ENCODE results near the gene WWP2. TPM values are rescaled to one million over a fixed set of nuclear protein-coding genes. Genes with fewer than 3 reads are reported as not detected.
"Not testable (repeated sequence)": the region's sequence is repeated elsewhere in the genome, so short reads cannot be mapped to it uniquely, and the experiment has no call there.

WWP2 gene
- total RNA-seq, result 13.1 and 19.2 TPM in 2 replicates
- 17.7 TPM for polyA plus RNA-seq (2012)

DNA sequence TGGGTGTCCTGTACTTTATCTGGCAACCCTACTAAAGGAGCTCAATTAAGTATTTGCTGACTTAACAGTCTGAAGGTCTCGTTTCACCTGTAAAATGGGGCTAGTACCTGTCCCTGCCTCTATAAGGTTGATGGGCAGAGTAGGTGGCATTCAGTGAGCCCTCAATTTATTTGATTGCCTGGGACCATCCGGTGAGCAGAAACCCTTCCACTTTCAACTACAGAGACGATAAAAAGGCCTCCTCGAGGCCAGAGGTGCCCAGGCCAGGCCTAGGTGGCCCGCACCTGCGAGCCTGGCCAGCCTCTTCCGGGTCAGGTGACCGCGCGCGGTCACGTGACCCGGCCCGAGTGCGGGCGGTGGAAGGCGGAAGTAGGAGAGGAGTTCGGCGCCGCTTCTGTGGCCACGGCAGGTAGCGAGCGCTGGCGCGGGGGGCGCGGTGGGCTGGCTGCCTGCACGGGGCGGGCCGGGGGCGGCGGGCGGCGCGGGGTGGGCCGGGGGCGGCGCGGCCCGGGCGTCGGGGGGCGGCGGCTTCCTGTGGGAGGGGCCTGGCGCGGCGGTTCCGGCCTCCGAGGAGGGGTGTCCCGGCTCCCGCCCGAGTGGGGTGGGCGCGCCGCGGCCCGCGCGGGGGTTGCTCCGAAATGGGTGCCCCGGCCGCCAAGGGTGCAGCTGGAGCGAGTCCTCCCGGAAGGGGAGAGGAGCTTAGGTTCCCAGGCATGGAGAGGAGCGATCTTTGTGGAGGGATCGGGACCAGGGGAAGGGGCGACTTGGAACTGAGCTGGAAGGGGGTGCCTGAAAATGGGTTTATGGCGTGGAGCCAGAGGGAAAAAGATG lies at the start of gene WWP2:
WWP2 (plus strand) TSS at position 350 of the 831 bp plus-strand sequence. CDS start 24,679 bp downstream, outside the sequence.
- peak; percentile 66 for DNase-seq (ENCODE audit: low read depth)

DNA sequence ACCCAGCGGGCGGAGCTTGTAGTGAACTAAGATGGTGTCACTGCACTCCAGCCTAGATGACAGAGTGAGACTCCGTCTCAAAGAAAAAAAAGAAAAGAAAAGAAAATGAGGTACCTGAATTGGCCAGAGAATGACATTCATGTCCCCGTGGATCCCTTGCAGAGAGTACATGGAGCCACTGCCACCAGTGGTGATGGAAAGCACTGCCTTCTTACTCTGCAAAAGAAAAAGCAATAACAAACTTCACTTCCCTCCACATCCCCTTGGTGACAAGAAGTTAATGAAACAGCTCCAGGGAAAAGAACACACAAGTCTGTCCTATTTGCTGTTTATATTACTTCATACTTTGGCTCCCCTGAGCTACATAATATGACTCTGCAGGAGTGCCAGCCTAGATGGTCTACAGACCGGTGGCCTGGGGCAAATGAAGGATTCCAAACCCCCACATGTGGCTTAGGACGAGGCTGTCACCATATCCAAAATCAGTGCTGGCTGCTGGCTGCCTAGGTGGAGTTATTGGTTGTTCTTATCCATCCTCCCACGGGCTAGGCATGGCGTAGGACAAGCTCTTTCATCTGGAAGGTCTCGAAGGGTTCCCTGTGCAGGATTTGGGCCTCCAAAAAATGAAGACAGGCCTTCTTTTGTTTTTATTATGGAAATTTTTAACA lies 49.1 kb upstream of the WWP2 start:
- DNase-seq (ENCODE audit: low read depth), result no peak

DNA sequence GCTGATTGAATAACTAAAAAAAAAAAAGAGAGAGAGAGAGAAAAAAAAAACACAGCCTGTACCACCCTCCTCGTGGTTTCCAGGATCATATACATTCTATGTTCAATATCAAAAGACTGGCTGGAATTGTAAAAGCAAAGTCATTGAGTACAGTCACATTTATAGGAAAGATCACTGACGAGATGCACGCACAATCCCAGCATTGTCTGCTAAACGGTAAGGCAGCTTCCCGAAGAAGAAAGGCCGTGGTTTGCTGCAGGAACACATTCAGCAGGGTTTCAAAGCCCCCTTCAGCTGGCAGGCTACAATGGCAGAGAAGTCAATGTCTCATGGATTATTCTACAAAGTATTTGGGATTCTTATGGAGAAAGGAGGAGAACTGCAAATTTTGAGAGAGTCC lies 45.1 kb upstream of the WWP2 start:
- DNase-seq (ENCODE audit: low read depth), result no peak

DNA sequence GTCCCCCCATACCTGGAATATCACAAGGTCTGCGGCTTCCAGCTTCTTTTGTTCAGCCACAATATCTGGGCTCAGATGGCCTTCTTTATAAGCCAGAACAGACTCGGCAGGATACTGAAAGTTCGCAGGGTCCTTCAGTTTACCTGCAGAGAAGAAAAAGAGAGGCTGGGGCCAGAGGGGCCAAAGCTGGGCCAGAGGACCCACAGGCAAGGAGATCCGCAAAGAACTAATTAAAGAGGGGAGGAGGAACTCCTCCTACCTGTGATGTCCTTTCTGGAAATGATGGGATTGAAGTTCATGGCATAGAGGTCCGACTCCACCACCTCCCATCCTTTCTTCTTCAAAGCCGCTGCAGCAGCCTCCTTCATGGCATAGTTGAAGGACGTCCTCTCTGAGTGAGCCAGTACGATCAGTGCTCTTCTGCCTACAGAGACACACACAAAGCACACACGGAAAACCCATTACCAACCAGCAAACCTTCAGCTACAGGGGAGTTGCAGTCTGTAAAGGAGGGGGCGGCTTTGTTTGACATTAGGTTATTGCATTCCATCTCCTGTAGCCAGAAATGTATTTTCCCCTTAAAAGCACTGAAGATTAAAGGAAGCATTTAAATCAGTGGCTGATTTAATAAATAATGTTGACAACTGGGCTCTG lies 43.9 kb upstream of the WWP2 start:
- no peak for DNase-seq (ENCODE audit: low read depth)

DNA sequence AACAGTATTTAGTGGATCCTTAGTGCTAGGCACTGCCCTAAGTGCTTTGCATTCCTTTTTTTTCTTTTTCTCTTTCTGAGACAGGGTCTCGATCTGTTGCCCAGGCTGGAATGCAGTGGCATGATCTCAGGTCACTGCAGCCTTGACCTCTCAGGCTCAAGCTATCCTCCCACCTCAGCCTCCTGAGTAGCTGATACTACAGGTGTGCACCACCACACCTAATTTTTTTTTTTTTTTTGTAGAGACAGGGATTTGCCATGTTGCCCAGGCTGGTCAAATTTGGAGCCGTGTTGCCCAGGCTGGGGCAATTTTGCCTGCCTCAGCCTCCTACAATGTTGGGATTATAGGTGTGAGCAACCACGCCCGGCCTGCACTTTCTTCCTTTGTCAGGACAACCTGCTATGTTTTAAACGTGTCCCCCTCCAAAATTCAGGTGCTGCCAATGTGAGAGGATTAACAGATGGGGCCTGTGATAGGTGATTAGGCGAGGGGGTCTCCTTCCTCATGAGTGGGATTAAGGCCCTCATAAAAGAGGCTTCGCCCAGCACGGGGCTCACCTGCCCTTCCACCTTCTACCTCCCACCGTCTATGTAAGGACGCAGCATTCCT lies 41.2 kb upstream of the WWP2 start:
- no peak for DNase-seq (ENCODE audit: low read depth)

DNA sequence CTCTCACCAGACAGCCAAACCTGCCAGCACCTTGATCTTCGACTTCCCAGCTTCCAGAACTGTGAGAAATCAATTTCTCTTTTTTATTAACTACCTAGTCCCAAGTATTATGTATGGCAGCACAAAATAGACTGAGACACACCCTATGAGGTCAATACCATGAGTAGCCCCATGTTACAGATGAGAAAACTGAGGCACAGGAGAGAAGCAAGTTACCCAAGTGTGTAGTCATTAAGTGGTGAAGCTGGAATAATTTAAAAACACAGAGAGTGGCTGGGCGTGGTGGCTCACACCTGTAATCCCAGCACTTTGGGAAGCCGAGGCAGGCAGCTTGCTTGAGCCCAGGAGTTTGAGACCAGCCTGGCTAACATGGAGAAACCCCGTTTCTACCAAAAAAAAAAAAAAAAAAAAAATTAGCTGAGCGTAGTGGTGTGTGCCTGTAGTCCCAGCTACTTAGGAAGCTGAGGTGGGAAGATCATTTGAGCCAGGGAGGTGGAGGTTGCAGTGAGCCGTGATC lies 40.6 kb upstream of the WWP2 start:
- no peak for DNase-seq (ENCODE audit: low read depth)

DNA sequence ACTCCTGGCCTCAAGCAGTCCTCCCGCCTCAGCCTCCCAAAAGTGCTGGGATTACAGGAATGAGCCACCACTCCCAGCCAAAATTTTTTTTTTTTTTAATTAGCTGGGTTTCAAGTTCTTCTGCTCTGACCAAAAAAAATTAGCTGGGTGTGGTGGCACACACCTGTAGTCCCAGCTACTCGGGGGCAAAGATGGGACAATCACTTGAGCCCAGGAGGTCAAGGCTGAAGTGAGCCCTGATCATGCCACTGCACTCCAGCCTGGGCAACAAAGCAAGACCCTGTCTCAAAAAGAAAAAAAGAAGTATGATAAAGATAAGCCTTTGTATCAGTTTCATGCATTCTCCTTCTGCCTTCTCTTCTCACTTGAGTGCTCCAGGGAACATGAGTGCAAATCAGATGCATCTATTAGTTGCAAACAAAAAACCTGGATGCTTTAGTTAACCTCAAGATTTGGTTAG lies 37.7 kb upstream of the WWP2 start:
- DNase-seq (ENCODE audit: low read depth), result no peak

DNA sequence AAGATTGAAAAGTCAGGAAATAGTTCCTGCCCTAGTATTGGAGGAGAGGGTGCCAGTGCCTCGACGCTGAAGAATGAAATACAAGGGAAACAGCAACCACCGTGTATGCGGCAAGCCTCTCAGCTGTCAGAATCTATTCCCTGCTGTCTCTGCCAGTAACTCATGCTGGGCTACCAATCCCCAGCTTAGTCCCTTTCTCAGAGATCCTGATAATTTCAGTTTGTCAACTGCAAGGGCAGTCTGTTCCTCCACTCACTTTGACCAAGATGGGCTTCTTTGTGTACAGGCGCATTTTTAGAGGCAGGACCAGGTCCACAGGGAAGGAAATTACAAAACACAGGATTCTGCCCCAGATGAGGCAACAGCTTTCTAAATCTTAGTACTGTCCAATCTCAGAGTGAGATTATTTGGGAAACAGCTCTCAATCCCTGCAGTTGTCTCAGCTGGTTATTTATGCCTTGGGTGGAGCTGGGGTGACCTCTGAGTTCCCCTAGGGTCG lies 37.1 kb upstream of the WWP2 start:
- peak; percentile 82 for DNase-seq (ENCODE audit: low read depth)

DNA sequence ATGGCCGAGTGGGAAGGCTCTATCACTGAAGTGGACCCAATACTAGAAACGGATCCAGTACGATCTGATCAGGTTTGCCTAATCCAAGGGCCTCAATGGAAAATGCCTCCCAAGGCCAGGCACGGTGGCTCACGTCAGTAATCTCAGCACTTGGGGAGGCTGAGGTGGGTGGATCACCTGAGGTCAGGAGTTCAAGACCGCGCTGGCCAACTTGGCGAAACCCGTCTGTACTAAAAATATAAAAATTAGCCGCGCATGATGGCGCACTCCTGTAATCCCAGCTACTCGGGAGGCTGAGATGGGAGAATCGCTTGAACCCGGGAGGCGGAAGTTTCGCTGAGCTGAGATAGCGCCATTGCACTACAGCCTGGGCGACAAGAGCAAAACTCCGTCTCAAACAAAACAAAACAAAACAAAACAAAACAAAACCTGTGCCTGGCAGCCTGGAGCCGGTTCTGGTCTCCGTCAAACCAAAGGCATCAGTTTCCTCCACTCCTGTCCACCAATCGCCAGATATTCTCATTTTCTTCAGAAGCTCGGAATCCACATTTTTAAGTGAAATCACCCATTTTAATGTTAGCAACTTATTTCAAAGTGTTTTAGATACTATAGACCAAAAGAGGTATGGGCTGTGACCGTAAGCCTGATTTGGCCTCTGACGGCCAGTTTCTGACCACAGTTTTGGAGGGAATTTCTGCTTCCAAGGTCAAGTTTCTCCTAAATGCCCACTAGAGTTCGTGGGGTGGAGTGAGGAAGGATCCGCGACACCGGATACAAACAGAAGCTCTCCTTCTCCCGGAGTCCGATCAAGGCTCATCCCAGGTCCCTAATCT lies 36.4 kb upstream of the WWP2 start:
- DNase-seq (ENCODE audit: low read depth), result no peak

DNA sequence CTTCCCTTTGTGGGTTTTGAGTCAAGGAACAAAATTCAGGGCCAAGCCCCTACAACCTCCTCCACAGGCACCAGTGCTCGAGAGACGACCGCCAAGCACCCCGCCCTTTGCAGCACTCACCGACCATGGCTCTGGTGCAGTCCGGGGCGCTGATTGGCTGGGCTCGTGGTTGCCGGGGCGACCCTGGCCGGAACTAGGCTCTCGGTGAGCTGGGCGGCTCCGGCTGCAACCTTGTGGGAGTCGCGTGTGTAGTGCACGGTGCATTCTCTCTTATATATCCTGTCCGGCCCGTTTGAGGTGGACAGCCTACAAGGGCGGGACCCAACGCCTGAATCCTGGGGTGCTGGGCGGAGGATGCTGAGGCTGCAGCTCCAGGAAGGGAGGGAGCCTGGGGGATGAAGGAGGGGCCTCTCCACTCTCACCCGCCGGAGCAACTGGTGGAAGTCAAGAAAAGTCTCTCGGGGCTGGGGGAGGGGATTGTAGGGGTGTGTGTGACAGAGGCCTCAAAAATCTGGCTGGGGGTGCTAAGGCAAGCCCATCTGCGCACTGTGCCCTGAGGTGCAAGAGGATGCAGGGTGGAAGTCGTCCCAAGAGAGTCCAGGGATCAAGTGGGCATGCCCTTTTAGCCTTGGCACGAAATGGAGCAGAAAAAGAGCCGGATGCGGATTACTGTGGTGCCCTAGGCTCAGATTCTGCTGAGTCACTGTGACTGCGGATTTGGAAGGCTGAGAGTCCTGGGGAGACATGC lies 35.6 kb upstream of the WWP2 start, which contains the start of gene NQO1:
NQO1 (minus strand) TSS at position 248 of the 748 bp plus-strand sequence; CDS start at position 127, 121 bp downstream.
- DNase-seq (ENCODE audit: low read depth), result peak; percentile 97

DNA sequence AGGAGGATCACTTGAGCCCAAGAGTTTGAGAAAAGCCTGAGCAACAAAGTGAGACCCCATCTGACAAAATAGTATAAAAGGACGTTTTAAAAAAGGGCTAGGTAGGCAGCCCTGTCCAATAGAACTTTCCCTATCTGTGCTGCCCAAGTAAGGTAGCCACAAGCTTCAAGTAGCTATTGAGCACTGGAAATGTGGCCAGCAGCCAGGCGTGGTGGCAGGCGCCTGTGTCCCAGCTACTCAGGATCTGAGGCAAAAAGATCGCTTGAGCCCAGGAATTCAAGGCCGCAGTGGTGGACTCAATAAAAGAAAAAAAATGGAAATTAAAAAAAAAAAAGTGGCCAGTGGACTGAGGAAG lies 34.2 kb upstream of the WWP2 start:
- peak; percentile 31 for DNase-seq (ENCODE audit: low read depth)

DNA sequence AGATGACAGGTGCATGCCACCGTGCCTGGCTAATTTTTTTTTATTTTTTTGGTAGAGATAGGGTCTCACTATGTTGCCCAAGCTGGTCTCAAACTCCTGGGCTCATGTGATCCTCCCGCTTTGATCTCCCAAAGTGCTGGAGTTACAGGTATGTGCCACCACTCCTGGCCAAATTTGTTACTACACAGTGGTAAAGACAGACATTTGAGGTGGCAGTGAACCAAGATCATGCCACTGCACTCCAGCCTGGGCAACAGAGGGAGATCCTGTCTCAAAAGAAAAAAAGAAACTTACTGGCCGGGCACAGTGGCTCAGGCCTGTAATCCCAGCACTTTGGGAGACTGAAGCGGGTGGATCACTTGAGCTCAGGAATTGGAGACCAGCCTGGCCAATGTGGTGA lies 33.1 kb upstream of the WWP2 start:
- DNase-seq (ENCODE audit: low read depth), result not testable (repeated sequence)

DNA sequence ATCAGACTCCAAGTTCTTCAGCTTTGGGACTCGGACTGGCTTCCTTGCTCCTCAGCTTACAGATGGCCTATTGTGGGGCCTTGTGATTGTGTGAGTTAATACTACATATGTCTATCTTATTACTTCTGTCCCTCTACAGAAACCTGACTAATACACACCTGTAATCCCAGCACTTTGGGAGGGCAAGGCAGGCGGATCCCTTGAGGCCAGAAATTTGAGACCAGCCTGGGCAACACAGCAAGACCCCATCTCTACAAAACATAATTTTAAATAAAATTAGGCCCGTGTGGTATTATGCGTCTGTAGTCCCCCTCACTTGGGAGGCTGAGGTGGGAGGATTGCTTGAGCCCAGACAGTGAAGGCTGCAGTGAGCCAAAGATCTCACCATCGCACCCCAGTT lies 30.9 kb upstream of the WWP2 start:
- not testable (repeated sequence) for DNase-seq (ENCODE audit: low read depth)

DNA sequence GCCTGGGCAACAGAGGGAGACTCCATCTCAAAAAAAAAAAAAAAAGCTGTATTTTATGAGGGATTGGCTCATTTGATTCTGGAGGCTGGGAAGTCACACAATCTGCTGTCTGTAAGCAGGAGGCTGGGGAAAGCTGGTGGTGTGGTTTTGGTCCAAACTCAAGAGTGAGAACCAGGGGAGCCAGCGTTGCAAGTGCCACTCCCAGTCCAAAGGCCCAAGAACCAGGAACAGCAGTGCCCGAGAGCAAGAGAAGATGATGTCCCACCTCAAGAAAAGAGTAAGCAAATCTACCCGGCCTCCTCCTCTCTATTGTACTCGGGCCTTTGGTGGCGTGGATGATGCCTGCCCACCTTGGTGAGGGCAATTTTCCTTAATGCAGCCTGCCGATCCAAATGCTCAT lies 30.0 kb upstream of the WWP2 start:
- no peak for DNase-seq (ENCODE audit: low read depth)

DNA sequence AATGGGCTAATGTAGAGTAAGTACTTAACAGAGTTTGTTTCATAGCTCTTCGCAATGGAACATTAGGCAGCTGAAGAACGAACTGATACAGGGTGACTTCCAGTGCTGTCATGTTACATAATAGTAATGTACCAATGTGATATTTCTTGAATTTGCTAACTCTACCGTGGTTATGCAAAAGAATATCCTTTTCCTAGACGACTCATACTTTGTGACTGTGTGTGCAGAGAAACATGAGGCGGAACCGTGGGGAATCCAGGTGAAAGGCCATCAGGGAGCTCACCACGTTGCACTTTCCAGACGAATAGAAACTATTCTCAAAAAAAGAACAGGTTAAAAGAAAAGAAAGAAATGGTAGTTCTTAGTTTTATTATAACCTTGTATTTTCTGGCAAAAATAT lies 20.6 kb upstream of the WWP2 start:
- DNase-seq (ENCODE audit: low read depth), result no peak

DNA sequence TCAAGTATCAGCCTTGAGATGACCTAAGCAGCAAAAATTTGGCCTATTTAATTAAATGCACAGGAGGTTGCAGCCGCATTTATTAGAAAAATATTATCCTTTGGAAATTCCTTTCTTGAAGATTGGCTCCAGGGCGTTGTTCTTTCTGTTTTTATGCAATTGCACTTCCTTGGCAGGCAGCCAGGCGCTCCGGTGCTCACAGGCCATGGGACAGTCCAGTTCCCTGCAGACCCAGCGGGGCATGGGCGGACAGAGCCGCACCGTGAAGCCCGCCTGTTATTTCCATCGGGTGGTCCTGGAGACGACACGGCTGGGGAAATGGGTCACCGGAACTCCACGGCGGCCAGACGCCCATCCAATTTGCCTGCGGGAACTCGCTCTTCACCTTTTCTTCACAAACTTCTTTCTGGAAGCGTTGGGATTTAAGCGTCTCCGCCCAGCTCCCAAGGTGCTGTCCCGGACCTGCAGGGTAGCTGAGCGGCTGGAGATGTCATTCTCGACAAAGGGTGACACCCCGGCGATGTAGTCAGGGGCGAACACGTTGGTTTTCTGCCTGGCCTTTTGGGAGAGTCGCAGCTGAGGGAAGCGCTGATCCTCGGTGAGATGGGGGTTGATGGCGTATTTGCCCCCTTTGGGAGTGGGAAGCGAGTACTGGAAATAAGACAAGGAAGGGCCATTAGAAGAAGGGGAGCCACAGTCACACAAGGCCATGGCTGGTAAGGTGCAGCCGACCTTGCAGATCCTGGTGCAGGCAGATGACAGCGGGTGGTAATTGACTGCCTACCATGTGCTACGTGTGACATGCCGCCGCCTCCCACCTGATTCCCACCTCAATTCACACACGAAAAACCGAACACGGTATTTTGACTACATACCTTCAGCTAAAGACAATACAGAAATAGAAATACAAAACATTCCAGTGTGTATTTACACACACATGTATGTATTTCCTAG lies 19.9 kb upstream of the WWP2 start:
- no peak for DNase-seq (ENCODE audit: low read depth)

DNA sequence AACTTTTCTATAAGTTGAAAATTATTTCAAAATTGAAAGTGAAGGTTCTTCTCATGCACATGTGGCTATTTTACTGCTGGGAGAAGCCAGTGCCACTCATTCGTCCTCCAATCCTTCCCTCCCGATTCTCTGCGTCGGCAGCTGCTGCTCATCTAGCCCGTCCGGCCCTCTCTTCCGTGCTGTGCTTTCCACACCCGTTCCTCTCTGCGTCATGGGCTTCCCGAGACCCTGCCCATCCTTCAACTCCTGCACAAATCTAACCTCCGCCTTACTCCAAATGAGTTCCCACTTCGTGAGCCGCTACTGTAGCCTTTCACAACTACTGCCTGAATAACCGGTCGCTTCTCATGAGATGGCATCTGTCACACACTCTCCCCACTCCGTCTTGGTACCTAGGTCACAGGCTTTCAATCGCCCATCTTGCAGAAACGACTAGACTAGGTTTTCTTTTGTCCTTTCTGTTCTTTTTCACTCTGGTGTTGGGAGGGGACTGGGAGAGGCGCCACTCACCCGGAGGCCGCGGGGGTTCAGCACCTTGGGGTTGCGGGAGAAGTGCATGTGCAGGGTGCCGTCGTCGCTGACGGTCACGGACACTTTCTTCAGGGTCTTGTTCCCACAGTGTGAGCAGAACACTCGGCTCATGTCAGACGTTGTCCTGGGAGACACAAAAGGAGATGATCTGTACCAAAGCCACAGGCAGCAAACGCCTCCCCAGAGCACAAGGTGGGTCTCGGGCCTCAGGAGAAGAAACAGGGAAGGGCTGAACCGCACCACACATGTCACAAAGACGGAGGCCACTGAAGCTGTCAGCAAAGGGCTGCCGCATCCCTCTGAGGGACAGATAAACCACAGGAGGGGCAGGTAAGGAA lies 17.5 kb upstream of the WWP2 start:
- DNase-seq (ENCODE audit: low read depth), result no peak

Measured in myocyte (in vitro differentiated cells).